HG03060 (cell line): ENCODE results near the gene PRR7.

ENCODE experiments used
- ATAC-seq: cut with Tn5 transposase; IDR thresholded peaks from one replicate; pipeline ENCODE4 v1.9.1; 2021; ENCODE audit warnings: low read depth, moderate number of reproducible peaks; ENCODE audit not compliant: unreplicated experiment

The PRR7 gene

GRCh38 chr5:177466861-177467260, 20.2 kb downstream of the PRR7 start:
- no peak for ATAC-seq

GRCh38 chr5:177467436-177467835, 20.8 kb downstream of the PRR7 start:
- no peak for ATAC-seq

DNA sequence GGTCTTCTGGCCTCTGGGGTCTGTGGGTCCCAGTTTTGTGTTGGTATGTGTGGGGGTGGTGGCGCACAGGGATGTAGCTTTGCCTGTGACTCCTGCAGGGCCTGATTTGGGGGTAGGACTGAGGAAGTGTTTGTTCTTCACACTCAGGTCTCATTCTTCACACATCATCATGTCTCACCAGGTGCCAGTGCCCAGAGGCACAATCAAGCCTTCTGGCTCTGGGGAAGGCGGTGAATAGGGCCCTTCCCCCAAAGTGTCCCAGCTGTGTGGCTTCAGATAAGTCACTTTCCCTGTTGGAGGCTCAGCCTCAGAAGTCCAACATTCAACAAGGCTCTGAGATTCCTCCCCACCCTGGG, 21.7 kb downstream of the PRR7 start:
- no peak for ATAC-seq

- no peak for ATAC-seq
These were observed 22.3 kb downstream of the PRR7 start for GRCh38 chr5:177468685-177469628.

- no peak for ATAC-seq
These were observed 23.3 kb downstream of the PRR7 start for GRCh38 chr5:177469750-177470525.

GRCh38 chr5:177470759-177471536, 24.3 kb downstream of the PRR7 start:
- ATAC-seq: no peak

DNA sequence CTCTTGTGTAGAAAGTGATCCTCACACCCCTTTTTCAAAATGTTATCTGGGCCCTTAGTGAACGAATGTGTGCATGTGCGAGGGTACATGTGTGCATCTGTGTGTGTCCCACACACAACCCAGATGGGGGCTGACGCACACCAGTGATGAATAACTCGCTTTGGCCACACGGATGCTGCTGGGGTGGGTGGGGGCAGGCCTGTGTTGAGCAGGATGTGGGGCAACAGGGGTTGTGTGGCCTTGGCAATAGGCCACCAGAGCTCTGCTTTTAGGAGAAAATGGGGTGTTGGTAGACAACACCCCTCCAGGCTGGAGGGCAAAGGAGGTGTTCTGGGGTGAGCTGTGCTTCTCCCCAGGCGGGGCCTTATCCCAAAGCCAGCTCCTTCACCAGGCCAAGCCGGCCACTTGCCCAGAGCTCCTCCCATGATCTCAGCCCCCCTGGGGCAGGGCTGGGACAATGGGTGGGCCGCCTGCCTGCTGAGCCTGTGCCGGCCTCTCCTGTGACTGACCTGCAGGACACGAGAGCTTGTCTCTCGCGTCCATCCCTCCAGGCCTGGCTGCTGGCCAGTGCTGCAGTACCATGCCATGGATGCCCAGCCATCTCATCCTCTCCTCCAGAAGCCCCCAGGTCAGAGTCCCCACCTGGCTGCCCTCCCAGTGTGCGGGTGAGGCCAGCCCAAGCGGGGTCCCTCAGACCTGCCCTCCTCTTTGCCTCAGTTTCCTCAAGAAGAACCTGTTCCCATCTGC, 25.2 kb downstream of the PRR7 start:
- ATAC-seq: no peak

DNA sequence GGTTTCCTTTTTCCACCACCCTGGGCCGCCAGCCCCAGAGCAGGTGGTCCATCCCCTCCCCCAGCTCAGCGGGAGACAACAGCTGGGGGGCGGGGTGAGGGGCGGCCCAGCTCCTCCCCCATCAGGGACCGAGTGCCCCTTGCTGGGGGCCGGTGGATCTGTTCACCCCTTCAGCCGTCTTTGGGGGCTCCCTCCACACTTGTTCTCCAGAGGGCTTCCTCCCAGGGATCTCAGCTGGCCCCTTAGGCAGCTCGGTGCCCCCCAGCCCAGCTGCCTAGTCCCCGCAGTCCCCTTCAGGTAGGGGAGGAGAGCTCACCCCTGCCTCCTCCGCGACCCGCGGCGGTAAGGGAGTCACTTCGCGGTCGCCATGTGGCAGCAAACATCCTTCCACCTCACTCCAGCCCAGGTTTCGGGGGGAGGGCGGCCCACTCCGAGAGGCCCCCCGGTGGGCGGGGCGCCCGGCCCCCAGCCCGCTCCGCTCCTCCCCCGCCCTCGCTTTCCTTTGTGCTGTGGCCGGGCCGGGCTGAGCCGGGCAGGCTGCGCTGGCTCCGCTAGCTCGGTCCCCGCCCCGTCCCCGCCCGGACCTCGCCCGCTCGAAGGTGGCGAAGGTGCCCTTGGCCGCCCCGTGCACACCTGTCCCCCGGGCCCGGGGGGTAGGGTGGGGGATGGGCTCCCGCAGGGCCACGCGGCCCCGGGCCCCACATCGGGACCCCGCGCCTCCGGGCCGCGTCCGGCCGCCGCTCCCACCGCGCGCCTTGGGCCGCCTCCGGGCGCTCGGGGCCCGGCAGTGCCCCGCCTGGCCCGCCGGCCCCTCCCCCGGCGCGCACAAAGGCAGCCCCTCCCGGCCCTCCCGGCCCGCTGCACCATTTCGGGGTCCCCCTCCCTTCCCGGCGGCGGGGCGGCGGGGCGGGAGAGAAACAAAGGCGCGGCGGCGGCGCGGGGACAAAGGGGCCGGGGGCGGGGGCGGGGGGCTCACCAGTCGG, 26.1 kb downstream of the PRR7 start:
- ATAC-seq: no peak

GRCh38 chr5:177473443-177474001, 26.9 kb downstream of the PRR7 start, which contains the start of gene DBN1:
DBN1 (minus strand) TSS chr5:177473634; CDS start chr5:177473521, 113 bp downstream.
- ATAC-seq: no peak

GRCh38 chr5:177474002-177474476, 27.4 kb downstream of the PRR7 start:
- no peak for ATAC-seq

- ATAC-seq: no peak
These were observed 28.4 kb downstream of the PRR7 start for GRCh38 chr5:177474846-177475562.

GRCh38 chr5:177475563-177476427, 29.2 kb downstream of the PRR7 start:
- ATAC-seq: no peak

GRCh38 chr5:177476531-177477233, 30.1 kb downstream of the PRR7 start:
- no peak for ATAC-seq

- no peak for ATAC-seq
These were observed 31.3 kb downstream of the PRR7 start for GRCh38 chr5:177477701-177478477.
